ENCODE results near the gene IQGAP3.

The IQGAP3 gene

DNA sequence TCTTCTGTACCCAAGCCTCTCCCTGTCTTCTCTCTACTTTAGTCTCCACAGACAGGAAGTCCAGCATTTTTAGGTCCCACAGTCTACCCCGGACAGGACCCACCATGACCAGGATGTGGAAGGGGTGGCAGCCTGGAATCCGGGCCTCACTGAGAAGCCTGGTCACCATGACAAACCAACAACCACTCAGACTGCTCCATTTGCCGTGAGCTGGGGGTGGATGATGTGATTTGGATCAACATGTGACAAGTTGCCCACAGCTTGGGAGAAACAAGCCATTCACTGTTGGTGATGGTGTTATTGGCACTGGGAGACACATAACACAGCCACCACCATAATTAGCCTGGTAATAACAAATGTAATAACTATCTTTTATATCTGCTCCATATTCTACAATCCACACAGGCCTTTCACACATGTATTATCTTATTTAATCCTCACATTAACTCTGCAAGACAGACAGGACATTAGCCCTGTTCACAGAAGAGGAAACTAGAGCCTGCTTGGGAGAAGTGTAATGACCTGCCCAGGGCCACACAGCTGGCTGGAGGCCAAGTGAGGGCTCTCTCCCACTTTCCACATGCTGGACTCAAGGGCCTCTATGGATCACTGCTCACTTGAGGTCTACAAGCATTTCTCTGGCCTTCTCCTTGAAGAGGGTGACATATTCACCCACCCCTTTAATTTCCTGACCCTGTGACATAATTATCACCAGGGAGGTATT, 94.7 kb downstream of the IQGAP3 start:
- TF ChIP-seq, protein P1, sequence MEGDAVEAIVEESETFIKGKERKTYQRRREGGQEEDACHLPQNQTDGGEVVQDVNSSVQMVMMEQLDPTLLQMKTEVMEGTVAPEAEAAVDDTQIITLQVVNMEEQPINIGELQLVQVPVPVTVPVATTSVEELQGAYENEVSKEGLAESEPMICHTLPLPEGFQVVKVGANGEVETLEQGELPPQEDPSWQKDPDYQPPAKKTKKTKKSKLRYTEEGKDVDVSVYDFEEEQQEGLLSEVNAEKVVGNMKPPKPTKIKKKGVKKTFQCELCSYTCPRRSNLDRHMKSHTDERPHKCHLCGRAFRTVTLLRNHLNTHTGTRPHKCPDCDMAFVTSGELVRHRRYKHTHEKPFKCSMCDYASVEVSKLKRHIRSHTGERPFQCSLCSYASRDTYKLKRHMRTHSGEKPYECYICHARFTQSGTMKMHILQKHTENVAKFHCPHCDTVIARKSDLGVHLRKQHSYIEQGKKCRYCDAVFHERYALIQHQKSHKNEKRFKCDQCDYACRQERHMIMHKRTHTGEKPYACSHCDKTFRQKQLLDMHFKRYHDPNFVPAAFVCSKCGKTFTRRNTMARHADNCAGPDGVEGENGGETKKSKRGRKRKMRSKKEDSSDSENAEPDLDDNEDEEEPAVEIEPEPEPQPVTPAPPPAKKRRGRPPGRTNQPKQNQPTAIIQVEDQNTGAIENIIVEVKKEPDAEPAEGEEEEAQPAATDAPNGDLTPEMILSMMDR (IDR thresholded peaks at IDR 0.05), result no peak

DNA sequence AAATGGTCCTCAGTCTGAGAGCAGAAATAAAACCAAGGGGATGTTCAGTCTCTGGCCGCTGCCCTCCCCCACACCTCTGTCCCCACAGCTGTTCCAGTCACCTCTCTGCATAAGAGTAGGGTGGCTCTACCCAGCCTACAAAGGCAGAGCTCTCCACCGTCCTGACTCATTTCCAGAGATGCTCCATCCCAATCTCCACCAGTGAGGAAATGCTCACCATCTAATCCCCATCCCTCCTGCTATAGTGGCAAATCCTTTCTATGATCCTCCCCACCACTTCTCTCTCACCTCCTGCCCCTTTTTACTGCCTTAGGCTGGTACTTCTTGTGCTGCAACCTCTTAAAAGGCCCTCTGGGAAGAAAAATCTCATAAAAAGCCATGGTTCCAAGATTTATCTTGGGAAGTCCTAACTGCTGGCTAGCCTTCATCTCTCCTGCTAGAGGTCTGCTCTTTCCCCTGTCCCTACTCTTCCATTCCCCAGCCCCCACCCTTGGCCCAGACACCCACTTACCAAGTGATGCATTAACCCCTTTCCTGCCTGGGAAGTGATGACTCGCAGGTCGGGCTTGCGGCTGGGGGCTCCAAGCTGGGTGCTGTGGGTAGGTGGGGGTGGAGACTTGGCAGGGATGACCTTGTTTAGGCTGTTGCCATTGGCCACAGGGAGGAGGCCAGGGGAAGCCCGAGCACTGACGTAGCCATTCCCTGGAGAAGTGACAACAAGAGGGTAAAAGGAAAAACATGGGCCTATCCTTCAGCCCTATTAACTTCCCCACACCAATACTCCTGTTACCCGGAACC, 95.7 kb downstream of the IQGAP3 start:
- TF ChIP-seq, protein P1 (IDR thresholded peaks at IDR 0.05), result no peak

DNA sequence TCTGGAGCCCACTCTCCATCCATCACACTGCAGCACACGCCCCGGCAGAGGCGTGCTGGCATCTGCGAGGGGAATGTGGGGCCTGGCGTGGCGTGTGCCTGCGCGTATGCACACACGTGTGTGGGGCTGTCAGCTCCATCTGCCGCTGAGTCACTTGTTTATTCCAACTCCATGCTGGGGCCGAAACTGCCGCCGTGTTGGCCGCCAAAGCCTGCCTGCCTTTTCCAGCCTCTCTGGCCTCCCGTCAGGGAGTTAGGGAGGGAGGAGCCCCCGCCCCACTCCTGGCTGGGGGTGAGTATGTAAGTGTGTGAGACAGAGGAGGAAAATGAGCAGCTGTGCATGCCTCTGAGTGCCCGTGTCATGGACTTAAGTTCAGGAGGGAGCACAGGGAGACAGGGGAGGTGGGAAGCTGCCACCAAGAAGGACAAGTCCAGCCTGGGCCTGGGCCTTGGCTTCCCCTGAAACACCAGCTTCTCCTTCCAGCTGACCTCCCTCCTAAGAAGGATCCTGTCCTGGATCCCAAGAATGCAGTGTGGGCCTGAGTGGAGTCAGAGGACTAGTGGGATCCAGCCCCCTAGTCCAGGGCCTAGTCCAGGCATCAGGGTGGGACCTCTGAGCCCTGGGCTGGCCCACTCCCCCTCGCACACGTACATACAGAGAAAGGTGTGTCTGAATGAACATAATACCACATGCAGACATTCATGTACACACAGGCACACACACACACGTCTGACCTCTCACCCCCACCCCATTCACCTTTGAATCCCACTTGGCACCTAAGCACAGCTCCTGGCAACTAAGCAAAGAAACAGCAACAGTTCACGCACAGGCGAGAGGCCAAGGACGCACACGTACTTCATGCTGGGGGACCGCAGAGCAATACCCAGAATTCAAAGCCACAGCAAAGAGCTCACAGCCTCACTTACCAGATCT, 96.5 kb downstream of the IQGAP3 start:
- TF ChIP-seq, protein P1 (IDR thresholded peaks at IDR 0.05), result no peak
